Measurements from ENCODE around the gene ARHGEF2.
A peak's percentile ranks its signal among the peaks of the same experiment; 100 is the strongest.

Gene ARHGEF2

DNA sequence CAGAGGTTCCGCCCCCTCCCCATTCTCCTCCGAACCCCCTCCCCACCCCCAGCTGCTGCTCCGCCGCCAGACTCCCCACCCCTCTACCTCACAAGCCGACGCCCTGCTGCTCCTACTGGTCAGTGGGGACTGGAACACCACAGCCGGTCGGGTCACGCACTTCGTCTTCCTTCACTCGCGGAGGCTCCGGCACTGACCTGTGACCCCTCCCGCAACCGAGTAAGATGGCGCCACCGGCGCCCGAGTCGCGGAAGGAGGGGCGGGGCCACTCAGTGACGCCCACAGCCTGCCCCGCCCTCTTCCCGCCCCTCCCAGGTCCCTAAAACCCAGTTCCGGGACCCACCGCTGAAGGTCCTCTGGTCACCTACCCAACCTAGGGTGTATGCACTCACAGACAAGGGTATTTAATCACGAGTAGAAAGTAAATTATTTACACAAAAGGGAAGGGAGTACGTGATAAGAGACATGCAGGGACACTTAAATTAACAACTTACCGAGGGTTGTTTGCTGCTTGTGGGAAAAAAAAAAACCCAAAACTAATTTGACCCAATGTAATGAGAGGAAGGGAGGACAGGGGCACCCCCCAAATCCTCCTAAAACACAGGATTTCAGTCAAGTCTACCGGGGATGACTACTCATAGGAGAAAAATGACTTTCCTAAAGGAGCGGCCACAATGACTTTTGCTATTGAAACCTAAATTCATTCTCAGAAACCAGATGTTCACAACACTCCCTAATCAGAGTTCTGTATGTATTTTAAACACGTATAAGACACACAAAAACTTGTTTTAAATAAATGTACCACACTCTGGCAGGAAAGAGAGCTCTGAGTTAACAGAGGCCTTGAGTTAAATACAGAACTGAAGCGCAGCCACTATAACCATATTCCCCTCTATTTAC, 66.9 kb downstream of the ARHGEF2 start, which contains the start of gene RIT1:
Gene RIT1 (minus strand): TSS at position 194 of the 900 bp plus-strand sequence. CDS start 588 bp downstream, outside the sequence.
- DNase-seq (ENCODE audit: low spot score): peak; percentile 88

DNA sequence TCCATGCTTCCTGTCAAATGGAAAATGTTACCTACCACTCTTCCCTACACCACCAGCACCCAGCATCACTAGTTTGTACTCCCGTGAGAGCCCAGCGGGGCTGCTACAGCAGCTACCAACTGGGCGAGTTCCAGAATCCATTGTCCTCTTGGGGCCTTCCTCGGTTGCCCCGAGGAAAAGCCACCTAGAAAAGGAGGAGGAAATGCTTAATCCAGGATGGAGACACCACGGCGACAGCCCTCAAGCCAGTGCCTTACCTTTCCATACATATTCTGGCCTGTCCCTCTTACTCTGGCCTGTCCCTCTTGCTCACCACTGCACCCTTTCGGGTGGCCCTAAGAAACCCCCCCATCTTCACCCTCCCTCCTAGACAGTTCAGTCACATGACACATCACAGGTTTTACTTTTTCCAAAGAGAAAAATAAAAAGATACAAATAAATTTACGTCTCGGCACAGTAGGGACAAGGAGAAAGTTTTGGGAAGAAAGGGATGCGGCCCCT, 67.7 kb downstream of the ARHGEF2 start:
- DNase-seq (ENCODE audit: low spot score): no peak

DNA sequence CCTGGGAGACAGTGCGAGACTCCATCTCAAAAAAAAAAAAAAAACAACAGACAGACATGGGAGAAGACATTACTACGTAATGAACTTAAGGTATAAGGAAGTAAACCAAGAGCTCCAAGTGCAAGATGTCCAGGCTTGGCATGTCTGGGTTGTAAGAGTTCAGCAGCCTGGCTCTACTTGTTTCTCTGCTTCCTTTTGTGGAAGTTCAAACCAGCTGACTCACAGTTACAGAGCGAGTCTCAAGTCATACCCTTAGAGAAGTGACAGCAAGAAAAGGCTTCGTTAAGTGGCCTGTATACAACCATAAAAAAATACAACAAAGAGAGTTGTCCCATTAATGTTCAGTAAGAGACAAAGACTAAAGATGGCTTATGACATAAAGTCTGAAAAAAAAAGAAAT, 68.5 kb downstream of the ARHGEF2 start:
- no peak for DNase-seq (ENCODE audit: low spot score)

DNA sequence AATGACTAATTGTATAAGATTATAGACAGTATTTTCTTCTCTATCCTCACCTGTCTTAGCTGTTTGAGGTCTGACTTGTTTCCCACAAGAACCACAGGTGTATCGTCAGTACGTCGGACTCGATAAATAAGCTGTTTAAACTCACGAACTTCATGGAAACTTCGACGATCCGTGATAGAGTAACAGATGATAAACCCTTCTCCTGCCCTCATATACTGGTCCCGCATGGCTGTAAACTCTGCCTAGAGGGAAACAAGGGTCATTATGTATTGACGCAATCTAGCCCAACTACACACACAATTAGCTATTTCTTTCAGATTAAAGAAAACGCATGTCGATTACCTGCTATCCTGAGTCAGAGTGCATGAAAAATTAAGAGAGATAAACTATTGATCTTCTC, 74.1 kb downstream of the ARHGEF2 start:
- no peak for DNase-seq (ENCODE audit: low spot score)

DNA sequence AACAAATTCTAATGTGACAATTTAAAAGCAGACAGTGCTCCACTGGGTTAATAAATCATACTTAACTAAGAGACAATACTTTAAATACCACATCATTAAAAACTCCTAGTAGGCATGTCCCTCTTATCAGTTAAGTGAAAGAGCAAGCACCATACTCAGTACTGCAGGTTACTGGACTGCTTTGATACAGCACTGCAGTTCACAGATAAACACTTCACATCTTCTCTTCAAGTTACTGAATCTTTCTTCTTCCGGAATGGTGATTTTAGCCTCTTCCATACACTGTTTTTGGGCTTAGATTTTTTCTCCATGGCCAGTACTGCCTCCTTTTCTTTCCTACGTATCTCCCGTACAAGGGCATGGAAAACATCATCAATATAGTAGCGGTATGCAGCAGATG, 78.2 kb downstream of the ARHGEF2 start:
- no peak for DNase-seq (ENCODE audit: low spot score)

DNA sequence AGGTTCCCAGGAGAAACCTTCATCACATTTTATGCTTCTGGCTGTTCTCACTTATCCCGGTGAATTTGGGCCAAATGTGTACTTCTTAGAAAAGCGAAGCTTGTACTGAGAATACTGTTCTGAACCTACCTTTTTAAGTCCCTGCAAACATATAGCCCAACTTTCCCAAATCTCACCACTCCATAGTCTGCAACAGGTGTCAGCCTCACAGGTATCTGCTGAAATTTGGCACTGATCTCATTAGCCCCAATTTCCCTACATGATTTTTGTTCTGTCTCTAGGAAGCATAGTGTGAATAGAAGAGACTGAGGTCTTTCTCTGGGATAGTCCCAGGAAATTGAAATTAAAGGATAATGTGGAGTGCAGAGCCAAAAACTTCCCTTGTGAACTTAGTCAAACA, 78.7 kb downstream of the ARHGEF2 start:
- no peak for DNase-seq (ENCODE audit: low spot score)

DNA sequence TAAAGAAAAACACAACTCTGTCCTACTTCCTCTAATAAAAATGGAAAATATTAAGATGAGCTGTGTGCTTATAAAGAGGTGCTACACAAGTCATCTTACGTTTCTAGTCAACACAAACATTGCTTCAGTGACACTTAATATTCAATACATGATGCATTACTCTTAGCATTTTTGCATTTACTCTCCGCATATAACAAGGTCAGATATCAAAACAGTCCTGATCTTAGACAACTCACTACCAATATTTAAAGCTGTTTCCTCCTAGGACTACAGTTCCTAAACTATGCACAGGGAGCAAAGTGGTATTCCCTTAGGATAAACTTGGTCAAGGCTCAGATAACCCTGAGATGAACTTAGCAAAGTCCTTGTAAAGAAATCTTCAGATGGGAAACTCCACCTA, 79.5 kb downstream of the ARHGEF2 start:
- DNase-seq (ENCODE audit: low spot score): no peak

DNA sequence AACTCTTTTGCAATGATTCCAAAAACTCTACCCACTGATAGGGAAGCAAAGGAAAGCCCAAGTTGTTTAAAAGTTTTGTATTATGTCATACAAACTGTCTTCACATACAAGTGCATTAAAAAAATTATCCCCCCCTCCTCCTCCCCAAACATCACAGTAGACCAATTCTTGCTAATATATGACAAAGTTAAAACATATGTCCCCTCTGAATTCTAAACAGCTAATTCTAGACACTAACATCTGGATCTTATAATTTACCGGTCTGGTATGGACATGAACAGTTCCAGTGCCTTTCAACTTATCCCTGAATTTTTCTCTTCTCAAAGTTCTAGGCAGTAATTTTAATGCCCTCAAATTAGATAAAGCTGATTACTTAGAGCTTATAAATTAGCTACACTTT, 80.6 kb downstream of the ARHGEF2 start:
- no peak for DNase-seq (ENCODE audit: low spot score)
